ENCODE results near the gene MYH7B. TPM values are rescaled to one million over a fixed set of nuclear protein-coding genes. Genes with fewer than 3 reads are reported as not detected.

Gene MYH7B
- total and polyA plus RNA-seq, 8 donors, result 0.15 to 1.5 (median 0.59) TPM; not detected in 2

DNA sequence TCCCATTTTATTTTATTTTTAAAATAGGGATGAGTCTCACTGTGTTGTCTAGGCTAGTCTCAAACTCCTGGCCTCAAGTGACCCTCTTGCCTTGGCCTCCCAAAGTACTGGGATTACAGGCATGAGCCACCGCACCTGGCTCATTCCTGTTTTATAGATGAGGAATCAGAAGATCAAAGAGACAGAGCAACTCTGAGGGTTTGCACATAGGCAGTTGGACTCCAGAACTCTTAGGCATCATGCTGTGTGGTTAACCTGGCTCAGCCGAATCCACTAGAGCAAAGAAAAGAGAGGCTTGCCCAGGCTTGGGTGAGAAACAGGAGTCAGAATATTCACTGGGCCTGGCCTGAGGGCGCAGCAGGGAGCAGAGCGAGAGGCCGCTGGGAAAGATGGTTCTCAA lies 9.4 kb downstream of the MYH7B start:
- 91 to 97% (median 96%) methylated on average over 5 of the region's 5 CpGs for WGBS, 5 donors
- intact Hi-C loops (cut with DNase I; ENCODE audit: low total_unique reads), result no loop called here
- no peak for TF ChIP-seq CTCF (IDR thresholded peaks at IDR 0.05)
- TF ChIP-seq EP300 (IDR thresholded peaks at IDR 0.05), result no peak
- TF ChIP-seq POLR2A (IDR thresholded peaks at IDR 0.05), result no peak
- no peak for TF ChIP-seq POLR2AphosphoS5 (IDR thresholded peaks at IDR 0.05)

DNA sequence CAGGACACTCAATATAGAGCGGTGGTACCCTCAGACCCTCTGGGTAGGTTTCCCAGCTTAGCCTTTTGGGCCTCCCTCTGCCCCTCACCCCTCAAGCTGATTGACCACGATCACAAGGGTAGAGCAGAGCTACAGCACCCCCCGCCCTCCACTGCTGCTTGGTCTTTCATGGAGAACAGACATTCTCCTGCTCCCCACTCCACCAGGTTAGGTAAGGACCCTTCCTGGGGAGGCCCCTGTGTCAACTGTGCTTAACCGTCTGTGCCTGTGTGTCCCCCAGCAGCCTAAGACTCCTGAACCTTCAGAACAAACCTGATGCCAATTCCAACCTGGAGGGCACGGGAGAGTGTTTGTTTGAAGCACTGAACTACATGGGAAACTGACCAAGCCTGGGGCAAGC lies 11.8 kb downstream of the MYH7B start:
- DNase-seq, result no peak
- 88 to 97% (median 90%) methylated on average over 3 to 5 of the region's 5 CpGs for WGBS, 5 donors
- H3K36me3 ChIP-seq, result no peaks in the 10 kb centered on the region
- H3K9me3 ChIP-seq, result no peaks in the 10 kb centered on the region
- H3K4me1 ChIP-seq, result no peaks in the 10 kb centered on the region
- TF ChIP-seq POLR2A (IDR thresholded peaks at IDR 0.05) (no peak), EP300 (IDR thresholded peaks at IDR 0.05) (no peak), CTCF (IDR thresholded peaks at IDR 0.05) (no peak), POLR2AphosphoS5 (IDR thresholded peaks at IDR 0.05) (no peak)
- H3K27me3 ChIP-seq, result no peaks in the 10 kb centered on the region
- intact Hi-C loops (cut with DNase I; ENCODE audit: low total_unique reads), result no loop called here
- no peak overlapping the region for H3K4me3 ChIP-seq
- H3K27ac ChIP-seq, result no peak overlapping the region

More for the DNA sequence above, 9.4 kb downstream of the MYH7B start:
- Histone ChIP-seq H3K4me1 (peaks cover 0 to 4% (median 0%) of the 10 kb centered on the region in 4 donors), H3K27me3 (no peaks in the 10 kb centered on the region), H3K36me3 (no peaks in the 10 kb centered on the region), H3K4me3 (no peak overlapping the region), H3K27ac (no peak overlapping the region), H3K9me3 (no peaks in the 10 kb centered on the region)
- DNase-seq, result no peak

GRCh38 chr20:34968042-34968775 lies 12.5 kb downstream of the MYH7B start:
- WGBS, 5 donors, result 81 to 88% (median 84%) methylated on average over 7 of the region's 7 CpGs
- intact Hi-C loops (cut with DNase I; ENCODE audit: low total_unique reads), result no loop called here

DNA sequence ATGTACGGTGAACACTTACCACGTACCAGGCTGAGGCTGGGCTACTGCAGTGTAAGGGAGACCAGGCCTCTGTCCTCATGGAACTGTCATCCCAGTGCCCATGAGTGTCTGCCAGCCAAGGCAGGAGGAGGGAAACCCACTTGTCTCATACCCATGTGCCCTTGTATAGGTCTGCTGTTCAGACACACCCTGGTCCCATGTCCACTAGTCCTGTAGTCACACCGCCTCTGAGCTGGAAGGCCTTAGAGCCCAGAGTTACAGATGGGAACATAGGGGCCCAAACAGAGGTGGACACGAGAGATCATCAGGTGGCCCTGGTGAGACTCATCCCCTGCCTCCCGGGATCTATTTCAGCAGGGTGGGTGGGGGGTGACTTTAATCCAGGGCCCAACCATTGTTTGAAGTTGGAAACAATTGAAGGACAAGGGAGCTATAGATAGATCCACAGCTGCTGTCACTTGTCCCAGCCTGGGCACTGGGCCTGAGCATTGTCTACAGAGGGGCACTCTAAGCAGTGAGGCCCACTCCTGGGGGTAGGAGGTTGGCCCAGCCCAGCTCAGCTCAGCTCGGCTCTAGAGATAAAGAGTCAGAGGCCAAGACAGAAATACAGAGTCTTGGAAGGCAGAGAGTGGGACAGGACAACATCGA lies 14.6 kb downstream of the MYH7B start:
- 79 to 95% (median 91%) methylated on average over 4 to 7 of the region's 7 CpGs for WGBS, 5 donors
- TF ChIP-seq CTCF (IDR thresholded peaks at IDR 0.05) (no peak), POLR2AphosphoS5 (IDR thresholded peaks at IDR 0.05) (no peak), EP300 (IDR thresholded peaks at IDR 0.05) (no peak), POLR2A (IDR thresholded peaks at IDR 0.05) (no peak)

More at GRCh38 chr20:34968042-34968775, 12.5 kb downstream of the MYH7B start:
- H3K4me3 ChIP-seq, result no peak overlapping the region
- no peak overlapping the region for H3K27ac ChIP-seq
- H3K4me1 ChIP-seq, result no peaks in the 10 kb centered on the region
- no peak for DNase-seq
- H3K36me3 ChIP-seq, result no peaks in the 10 kb centered on the region
- H3K9me3 ChIP-seq, result no peaks in the 10 kb centered on the region
- no peaks in the 10 kb centered on the region for H3K27me3 ChIP-seq
- no peak for TF ChIP-seq POLR2AphosphoS5 (IDR thresholded peaks at IDR 0.05)
- no peak for TF ChIP-seq EP300 (IDR thresholded peaks at IDR 0.05)
- no peak for TF ChIP-seq POLR2A (IDR thresholded peaks at IDR 0.05)
- no peak for TF ChIP-seq CTCF (IDR thresholded peaks at IDR 0.05)

More for the DNA sequence above, 14.6 kb downstream of the MYH7B start:
- H3K27me3 ChIP-seq, result no peaks in the 10 kb centered on the region
- no peaks in the 10 kb centered on the region for H3K36me3 ChIP-seq
- no peaks in the 10 kb centered on the region for H3K9me3 ChIP-seq
- H3K4me1 ChIP-seq, result no peaks in the 10 kb centered on the region
- no peak overlapping the region for H3K27ac ChIP-seq
- intact Hi-C loops (cut with DNase I; ENCODE audit: low total_unique reads), result no loop called here
- H3K4me3 ChIP-seq, result no peak overlapping the region
- no peak for DNase-seq
